Measurements from ENCODE around the gene PRR22.

DNA sequence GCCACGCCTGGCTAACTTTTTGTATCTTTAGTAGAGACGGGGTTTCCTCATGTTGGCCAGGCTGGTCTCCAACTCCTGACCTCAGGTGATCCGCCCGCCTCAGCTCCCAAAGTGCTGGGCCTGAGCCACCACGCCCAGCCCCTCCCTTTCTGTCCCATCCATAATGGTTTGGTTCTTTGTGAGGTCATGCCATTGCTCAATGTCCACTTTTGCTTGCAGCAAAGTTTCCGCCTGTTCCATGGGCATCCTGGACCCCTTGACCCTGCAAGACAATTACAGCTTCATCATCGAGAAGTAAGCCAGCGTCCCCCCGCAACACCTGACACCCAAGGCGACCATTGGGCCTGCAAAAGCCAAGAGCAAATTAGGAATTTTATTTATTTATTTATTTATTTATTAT lies 16.6 kb downstream of the PRR22 start:
- TF ChIP-seq, protein P1, sequence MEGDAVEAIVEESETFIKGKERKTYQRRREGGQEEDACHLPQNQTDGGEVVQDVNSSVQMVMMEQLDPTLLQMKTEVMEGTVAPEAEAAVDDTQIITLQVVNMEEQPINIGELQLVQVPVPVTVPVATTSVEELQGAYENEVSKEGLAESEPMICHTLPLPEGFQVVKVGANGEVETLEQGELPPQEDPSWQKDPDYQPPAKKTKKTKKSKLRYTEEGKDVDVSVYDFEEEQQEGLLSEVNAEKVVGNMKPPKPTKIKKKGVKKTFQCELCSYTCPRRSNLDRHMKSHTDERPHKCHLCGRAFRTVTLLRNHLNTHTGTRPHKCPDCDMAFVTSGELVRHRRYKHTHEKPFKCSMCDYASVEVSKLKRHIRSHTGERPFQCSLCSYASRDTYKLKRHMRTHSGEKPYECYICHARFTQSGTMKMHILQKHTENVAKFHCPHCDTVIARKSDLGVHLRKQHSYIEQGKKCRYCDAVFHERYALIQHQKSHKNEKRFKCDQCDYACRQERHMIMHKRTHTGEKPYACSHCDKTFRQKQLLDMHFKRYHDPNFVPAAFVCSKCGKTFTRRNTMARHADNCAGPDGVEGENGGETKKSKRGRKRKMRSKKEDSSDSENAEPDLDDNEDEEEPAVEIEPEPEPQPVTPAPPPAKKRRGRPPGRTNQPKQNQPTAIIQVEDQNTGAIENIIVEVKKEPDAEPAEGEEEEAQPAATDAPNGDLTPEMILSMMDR (IDR thresholded peaks at IDR 0.05), result no peak
- TF ChIP-seq EZH2 (IDR thresholded peaks at IDR 0.05; ENCODE audit: borderline replicate concordance, insufficient read depth, low read depth, low read length, poor library complexity, severe bottlenecking), result no peak
